Glomerular endothelial cell (primary cell): ENCODE data around the gene OR1A1. TPM values are rescaled to one million over a fixed set of nuclear protein-coding genes. Genes with fewer than 3 reads are reported as not detected.

ENCODE experiments used
- total RNA-seq: library from RNA; depleted of rRNA; stranded (reverse); fragments of >200 nt; gene quantifications from 2 replicates; pipeline ENCODE4 v1.2.3, GENCODE V29; 2015

The OR1A1 gene
- total RNA-seq, 1 donor from 2014 or later, result not detected

Other genes starting within 250 kb of the OR1A1 start
- not detected in 2 replicates for gene OR1D5, start 144.1 kb upstream of the OR1A1 start, total RNA-seq
- not detected in 2 replicates for gene OR1D2, start 103.2 kb upstream of the OR1A1 start, total RNA-seq
- not detected in 2 replicates for gene OR1G1, start 80.1 kb upstream of the OR1A1 start, total RNA-seq
- gene OR1A2, start 10.1 kb upstream of the OR1A1 start, total RNA-seq, result not detected in 2 replicates
- gene OR3A1, start 90.7 kb downstream of the OR1A1 start, total RNA-seq, result not detected in 2 replicates
- not detected in 2 replicates for gene OR3A2, start 178.6 kb downstream of the OR1A1 start, total RNA-seq
- not detected in 2 replicates for gene OR1E1, start 190.7 kb downstream of the OR1A1 start, total RNA-seq
- gene OR3A3, start 203.7 kb downstream of the OR1A1 start, total RNA-seq, result not detected in 2 replicates
- not detected in 2 replicates for gene OR1E2, start 226.2 kb downstream of the OR1A1 start, total RNA-seq